CD4-positive, alpha-beta T cell (primary cell): Measurements from ENCODE around the gene OR6N1. TPM values are rescaled to one million over a fixed set of nuclear protein-coding genes. Genes with fewer than 3 reads are reported as not detected.

ENCODE experiments used
- ATAC-seq: fragments of 200-7000 bp; cut with Tn5 transposase; one replicate; pipeline ENCODE4 v1.10.0; 2022; ENCODE audit warnings: mild to moderate bottlenecking; ENCODE audit not compliant: poor library complexity
- CTCF ChIA-PET: fragments of 350-600 bp; sonication (Branson Sonifier 250); formaldehyde crosslinking; loops from one replicate; lab custom pipeline; 2021; ENCODE audit warnings: antibody characterized with exemption, inconsistent platforms; lab: Charles Lee
- POLR2A ChIA-PET: fragments of 350-600 bp; sonication (Branson Sonifier 250); formaldehyde crosslinking; loops from one replicate; lab custom pipeline; 2021; ENCODE audit warnings: antibody characterized with exemption, inconsistent platforms; lab: Charles Lee
- DNase-seq, 14 experiments: peaks; one replicate each; pipeline ENCODE4 v3.0.0-alpha.2; 2013 to 2020; ENCODE audit warnings: mixed read lengths in 2 of 14
- H3K27ac ChIP-seq, 2 donors: one replicate each; pipeline versions ENCODE4 v1.5.1 to v1.7.0; 2013; ENCODE audit warnings: low read length in 2 of 2, low read depth in 1 of 2, mild to moderate bottlenecking in 1 of 2
- H3K27me3 ChIP-seq, 2 experiments: 1 replicate in 1 of 2; 2 replicates in 1 of 2; pipeline versions ENCODE4 v1.6.1 to v1.7.0; 2013; ENCODE audit warnings: low read length in 2 of 2, control low read depth in 1 of 2, mild to moderate bottlenecking in 1 of 2, moderate library complexity in 1 of 2; ENCODE audit not compliant: insufficient read depth in 2 of 2, control insufficient read depth in 1 of 2
- H3K36me3 ChIP-seq: one replicate; pipeline ENCODE4 v1.6.1; 2013; ENCODE audit warnings: low read length, control low read depth; ENCODE audit not compliant: insufficient read depth
- H3K4me1 ChIP-seq: one replicate; pipeline ENCODE4 v1.6.1; 2013; ENCODE audit warnings: low read length, control low read depth; ENCODE audit not compliant: insufficient read depth
- H3K4me3 ChIP-seq: one replicate; pipeline ENCODE4 v1.5.1; 2013; ENCODE audit warnings: mild to moderate bottlenecking, low read length, moderate library complexity
- H3K9me3 ChIP-seq, 2 experiments: 1 replicate in 1 of 2; 2 replicates in 1 of 2; pipeline versions ENCODE4 v1.6.1 to v1.7.0; 2013; ENCODE audit warnings: low read length in 2 of 2, mild to moderate bottlenecking in 2 of 2, control low read depth in 1 of 2, moderate library complexity in 1 of 2; ENCODE audit not compliant: control insufficient read depth in 1 of 2, insufficient read depth in 1 of 2
- H3K27ac Mint-ChIP-seq: one replicate; pipeline ENCODE4 v1.8.0; 2020; ENCODE audit warnings: mixed read lengths
- H3K27me3 Mint-ChIP-seq: one replicate; pipeline ENCODE4 v1.8.0; 2021; ENCODE audit warnings: mixed read lengths
- H3K36me3 Mint-ChIP-seq: one replicate; pipeline ENCODE4 v1.8.0; 2021; ENCODE audit warnings: low read depth, mixed read lengths
- H3K4me1 Mint-ChIP-seq: one replicate; pipeline ENCODE4 v1.8.0; 2021; ENCODE audit warnings: low read depth, mixed read lengths
- H3K4me3 Mint-ChIP-seq: one replicate; pipeline ENCODE4 v1.8.0; 2020; ENCODE audit warnings: mild to moderate bottlenecking, mixed read lengths
- H3K9me3 Mint-ChIP-seq: one replicate; pipeline ENCODE4 v1.8.0; 2020; ENCODE audit warnings: mixed read lengths
- CTCF ChIP-seq: fragments of 200-600 bp; IDR thresholded peaks from one replicate; pipeline ENCODE4 v1.8.0; 2022; ENCODE audit warnings: antibody characterized with exemption, mild to moderate bottlenecking
- intact Hi-C, 2 experiments: fragments of 100-400 bp; cut with DNase I in 1 of 2; cut with micrococcal nuclease in 1 of 2; formaldehyde crosslinking; loops; one replicate each; pipeline versions ENCODE4 v1.15.1 to v1.9.0; 2023 to 2025; cut with DNase I, micrococcal nuclease
- total RNA-seq, 174 experiments: library from RNA in 2 of 174; stranded (reverse) in 2 of 174; gene quantifications; one replicate each; pipeline ENCODE4 v1.2.3 and lab custom pipeline; 2021 to 2026

OR6N1 gene
- total RNA-seq, 2 experiments from 2014 or later, result not detected

GRCh38 chr1:158794247-158794646 is 22.3 kb upstream of the OR6N1 start:
- H3K27me3 Mint-ChIP-seq, result peaks cover 8% of the 10 kb centered on the region
- Histone ChIP-seq H3K4me1 (no peaks in the 10 kb centered on the region), H3K9me3 (no peaks in the 10 kb centered on the region), H3K27me3 (no peaks in the 10 kb centered on the region), H3K36me3 (no peaks in the 10 kb centered on the region), H3K27ac (no peak overlapping the region), H3K4me3 (no peak overlapping the region)
- no peaks in the 10 kb centered on the region for H3K9me3 Mint-ChIP-seq
- no peaks in the 10 kb centered on the region for H3K4me1 Mint-ChIP-seq
- TF ChIP-seq CTCF, result no peak
- CTCF ChIA-PET, result no interaction called here
- POLR2A ChIA-PET, result no interaction called here
- no peak overlapping the region for H3K4me3 Mint-ChIP-seq
- intact Hi-C loops, result loop anchor here in 1 of 2 experiments (2.0 kb wide), 1 partner anchor 205 kb away; no protein-coding TSS in a partner anchor
- no peak overlapping the region for H3K27ac Mint-ChIP-seq
- no peak for DNase-seq
- H3K36me3 Mint-ChIP-seq, result no peaks in the 10 kb centered on the region
- ATAC-seq, result no peak

- Histone ChIP-seq H3K27ac (no peak overlapping the region), H3K27me3 (no peaks in the 10 kb centered on the region), H3K9me3 (no peaks in the 10 kb centered on the region), H3K4me1 (no peaks in the 10 kb centered on the region), H3K36me3 (no peaks in the 10 kb centered on the region), H3K4me3 (no peak overlapping the region)
- Mint-ChIP-seq H3K9me3 (no peaks in the 10 kb centered on the region), H3K27ac (no peak overlapping the region), H3K36me3 (no peaks in the 10 kb centered on the region), H3K27me3 (peaks cover 6% of the 10 kb centered on the region), H3K4me1 (no peaks in the 10 kb centered on the region), H3K4me3 (no peak overlapping the region)
- CTCF ChIA-PET, result no interaction called here
- peak; percentile 25 for TF ChIP-seq CTCF
- intact Hi-C loops, result loop anchor here (2.0 kb wide), 1 partner anchor 205 kb away; no protein-coding TSS in a partner anchor
- peak in 10 of 14 experiments; percentile 6 to 57 (median 22) for DNase-seq
- ATAC-seq, result no peak
- POLR2A ChIA-PET, result no interaction called here
Observed at GRCh38 chr1:158793604-158794003, 21.6 kb upstream of the OR6N1 start.

GRCh38 chr1:158781104-158781503 is 9.1 kb upstream of the OR6N1 start, which contains the start of gene OR6N2:
Gene OR6N2 (minus strand): TSS chr1:158781204. CDS start chr1:158777635, 3,569 bp downstream.
- Mint-ChIP-seq H3K27me3 (peaks cover 5% of the 10 kb centered on the region), H3K4me1 (no peaks in the 10 kb centered on the region), H3K9me3 (no peaks in the 10 kb centered on the region), H3K36me3 (no peaks in the 10 kb centered on the region), H3K27ac (no peak within 1 kb of the TSS), H3K4me3 (no peak within 1 kb of the TSS)
- no peak within 1 kb of the TSS for H3K4me3 ChIP-seq
- intact Hi-C loops, result no loop called here
- CTCF ChIA-PET, result no interaction called here
- peaks cover 0 to 9% of the 10 kb centered on the region in 2 experiments for H3K27me3 ChIP-seq
- H3K27ac ChIP-seq, result no peak within 1 kb of the TSS
- H3K9me3 ChIP-seq, result no peaks in the 10 kb centered on the region
- no peak for DNase-seq
- H3K4me1 ChIP-seq, result no peaks in the 10 kb centered on the region
- POLR2A ChIA-PET, result no interaction called here
- no peak for ATAC-seq
- TF ChIP-seq CTCF, result no peak
- H3K36me3 ChIP-seq, result no peaks in the 10 kb centered on the region
